Endothelial cell of umbilical vein (primary cell): ENCODE measurements around the gene TFB2M. TPM values are rescaled to one million over a fixed set of nuclear protein-coding genes. Genes with fewer than 3 reads are reported as not detected.

Experiments
- BruUV-seq: library from RNA; stranded (reverse); fragments of 400-500 nt; replicated peaks from 2 replicates; lab custom pipeline; 2021; lab: Mats Ljungman, UMichigan
- CTCF ChIA-PET: fragments of 300-600, 350-600 bp; sonication (Branson Sonifier 250); formaldehyde crosslinking; loops from one replicate; lab custom pipeline; 2021; ENCODE audit warnings: antibody characterized with exemption, inconsistent platforms; lab: Charles Lee
- POLR2A ChIA-PET: fragments of 300-600, 350-600 bp; sonication (Branson Sonifier 250); formaldehyde crosslinking; loops from one replicate; lab custom pipeline; 2021; ENCODE audit warnings: antibody characterized with exemption, inconsistent platforms; lab: Charles Lee
- DNase-seq: peaks from one replicate; pipeline ENCODE4 v3.0.0-alpha.2; 2011; ENCODE audit warnings: low read depth, low spot score
- FAIRE-seq: peaks from 2 replicates; lab custom pipeline; 2011; peaks lifted over from hg19 to GRCh38; lab: Jason Lieb, UNC
- H2AFZ ChIP-seq: 2 replicates; pipeline ENCODE4 v1.6.0; 2012; ENCODE audit warnings: low read depth, low read length, control low read depth, inconsistent platforms
- H3K27ac ChIP-seq: 2 replicates; pipeline ENCODE4 v1.5.1; 2011; ENCODE audit warnings: low read depth, mild to moderate bottlenecking, control low read depth, low read length, moderate library complexity; ENCODE audit not compliant: insufficient read depth
- H3K27me3 ChIP-seq, 2 experiments: 2 replicates each; pipeline versions ENCODE4 v1.6.0 to v1.6.1; 2011; ENCODE audit warnings: low read length in 2 of 2, mixed read lengths in 1 of 2; ENCODE audit not compliant: control insufficient read depth in 2 of 2, insufficient read depth in 2 of 2
- H3K36me3 ChIP-seq, 2 experiments: 2 replicates in 1 of 2; 3 replicates in 1 of 2; pipeline ENCODE4 v1.5.1; 2011; ENCODE audit warnings: low read length in 2 of 2, mild to moderate bottlenecking in 1 of 2, moderate library complexity in 1 of 2; ENCODE audit not compliant: control insufficient read depth in 2 of 2, insufficient read depth in 2 of 2; ENCODE audit errors: extremely low read depth in 1 of 2
- H3K4me1 ChIP-seq: 3 replicates; pipeline ENCODE4 v1.5.1; 2011; ENCODE audit warnings: mild to moderate bottlenecking, low read length; ENCODE audit not compliant: control insufficient read depth, insufficient read depth; ENCODE audit errors: extremely low read depth
- H3K4me2 ChIP-seq: 2 replicates; pipeline ENCODE4 v1.6.1; 2011; ENCODE audit warnings: low read length, control low read depth, mixed read lengths; ENCODE audit not compliant: insufficient read depth
- H3K4me3 ChIP-seq, 3 experiments: fragments of 200-600 bp in 1 of 3; sonication (generic), shearing (Covaris generic) in 1 of 3; replicated peaks in 1 of 3; 2 replicates each; pipeline ENCODE4 v1.5.1; 2011 to 2016; ENCODE audit warnings: control low read depth in 3 of 3, low read length in 3 of 3, mild to moderate bottlenecking in 2 of 3, inconsistent platforms in 1 of 3, low read depth in 1 of 3, moderate library complexity in 1 of 3; ENCODE audit not compliant: insufficient read depth in 1 of 3
- H3K79me2 ChIP-seq: 2 replicates; pipeline ENCODE4 v1.6.0; 2012; ENCODE audit warnings: low read length, inconsistent platforms; ENCODE audit not compliant: control insufficient read depth, insufficient read depth
- H3K9ac ChIP-seq: replicated peaks from 2 replicates; pipeline ENCODE3; 2011; ENCODE audit warnings: low read length, control low read depth; ENCODE audit not compliant: insufficient read depth; ENCODE audit errors: extremely low read depth
- H3K9me1 ChIP-seq: replicated peaks from 3 replicates; pipeline ENCODE4 v1.6.0; 2011; ENCODE audit warnings: mild to moderate bottlenecking, low read length; ENCODE audit not compliant: control insufficient read depth, insufficient read depth; ENCODE audit errors: extremely low read depth
- H3K9me3 ChIP-seq: replicated peaks from 2 replicates; pipeline ENCODE4 v1.5.1; 2012; ENCODE audit warnings: low read length, inconsistent platforms; ENCODE audit not compliant: control insufficient read depth, insufficient read depth
- H4K20me1 ChIP-seq: replicated peaks from 2 replicates; pipeline ENCODE3; 2011; ENCODE audit warnings: mild to moderate bottlenecking, low read length; ENCODE audit not compliant: control insufficient read depth, insufficient read depth; ENCODE audit errors: extremely low read depth
- CTCF ChIP-seq, 2 donors: IDR thresholded peaks; 1 replicate in 1 of 2; 2 replicates in 1 of 2; pipeline ENCODE4 v1.5.1; 2011; ENCODE audit warnings: low read length in 2 of 2, mild to moderate bottlenecking in 2 of 2, moderate library complexity in 2 of 2, control low read depth in 1 of 2, inconsistent platforms in 1 of 2, low read depth in 1 of 2; ENCODE audit not compliant: insufficient read depth in 1 of 2; ENCODE audit errors: extremely low read depth in 1 of 2
- EZH2 ChIP-seq: IDR thresholded peaks from 2 replicates; pipeline ENCODE4 v1.6.1; 2012; ENCODE audit warnings: borderline replicate concordance, low read depth, mild to moderate bottlenecking, moderate library complexity, low read length, inconsistent platforms; ENCODE audit not compliant: severe bottlenecking
- FOS ChIP-seq: IDR thresholded peaks from 2 replicates; pipeline ENCODE4 v1.6.1; 2011; ENCODE audit warnings: mild to moderate bottlenecking, low read length, moderate library complexity, borderline replicate concordance; ENCODE audit not compliant: insufficient read depth
- GATA2 ChIP-seq: IDR thresholded peaks from 2 replicates; pipeline ENCODE4 v1.7.0; 2011; ENCODE audit warnings: low read depth, mild to moderate bottlenecking, moderate library complexity, mixed read lengths, low read length; ENCODE audit not compliant: insufficient read length, insufficient read depth
- MYC ChIP-seq: IDR thresholded peaks from one replicate; pipeline ENCODE4 v1.6.1; 2011; ENCODE audit warnings: mild to moderate bottlenecking, low read depth, low read length
- POLR2A ChIP-seq: IDR thresholded peaks from 2 replicates; pipeline ENCODE4 v1.6.1; 2012; ENCODE audit warnings: low read depth, mild to moderate bottlenecking, control low read depth, low read length
- POLR2AphosphoS5 ChIP-seq: IDR thresholded peaks from 2 replicates; pipeline ENCODE4 v1.6.1; 2012; ENCODE audit warnings: low read depth, mild to moderate bottlenecking, control low read depth, low read length, moderate library complexity; ENCODE audit not compliant: insufficient read depth
- dilution Hi-C: fragments of 300-500 bp; cut with MboI; formaldehyde crosslinking; loops from one replicate; pipeline ENCODE4 v1.15.0; 2019; ENCODE audit warnings: low sequenced_read_pairs; ENCODE audit not compliant: extremely low pct_ligation_motif_present
- intact Hi-C: fragments of 100-400 bp; cut with micrococcal nuclease; formaldehyde crosslinking; loops from one replicate; pipeline ENCODE4 v1.10.0; 2022
- polyA plus RNA-seq, 4 experiments: library from polyadenylated mRNA; depleted of rRNA in 3 of 4; stranded (reverse) in 3 of 4; unstranded in 1 of 4; fragments of >200 nt; gene quantifications; 2 replicates each; pipeline versions ENCODE4 v1.2.1 to v1.2.3, GENCODE V29; 2011 to 2012; ENCODE audit warnings: missing spikeins in 1 of 4
- total RNA-seq: library from RNA; stranded (reverse); gene quantifications from 2 replicates; pipeline ENCODE4 v1.2.3, GENCODE V29; 2021
- TF ChIP-seq, protein P1 (sequence below): IDR thresholded peaks from 2 replicates; pipeline ENCODE4 v1.6.1; 2011; ENCODE audit not compliant: insufficient read depth, insufficient read length

TFB2M gene
- total and polyA plus RNA-seq, 2 donors (not counting 3 experiments of a cell fraction or from before 2014, with no cell fraction given), result 8.4 to 14.8 TPM

GRCh38 chr1:246582301-246583055, 16.4 kb upstream of the TFB2M start:
- Histone ChIP-seq H3K27ac (no peak overlapping the region), H3K4me1 (peaks cover 15% of the 10 kb centered on the region), H3K9me3 (no peaks in the 10 kb centered on the region), H3K36me3 (peaks cover 2 to 3% of the 10 kb centered on the region in 2 experiments), H3K79me2 (peaks cover 45% of the 10 kb centered on the region), H3K4me3 (no peak overlapping the region), H2AFZ (no peak overlapping the region), H3K9ac (no peak overlapping the region), H4K20me1 (no peaks in the 10 kb centered on the region), H3K27me3 (no peaks in the 10 kb centered on the region), H3K4me2 (no peak overlapping the region), H3K9me1 (no peaks in the 10 kb centered on the region)
- DNase-seq (no peak), FAIRE-seq (no peak)
- TF ChIP-seq EZH2 (no peak), POLR2A (no peak), CTCF (IDR thresholded peaks at IDR 0.05; ENCODE audit: extremely low read depth in 1 of 2, insufficient read depth in 1 of 2, low read depth in 1 of 2, low read length in 2 of 2) (no peak), FOS (no peak), MYC (no peak), GATA2 (no peak), POLR2AphosphoS5 (no peak)
- TF ChIP-seq, protein P1, sequence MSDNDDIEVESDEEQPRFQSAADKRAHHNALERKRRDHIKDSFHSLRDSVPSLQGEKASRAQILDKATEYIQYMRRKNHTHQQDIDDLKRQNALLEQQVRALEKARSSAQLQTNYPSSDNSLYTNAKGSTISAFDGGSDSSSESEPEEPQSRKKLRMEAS, result no peak
- no TSS peak for BruUV-seq
- ChIA-PET CTCF (interaction anchor here (1.0 kb wide), 1 partner anchor 26 kb away, joined by 3 read pairs; no protein-coding TSS in a partner anchor), POLR2A (no interaction called here)
- dilution Hi-C loops, result no loop called here
- intact Hi-C loops, result no loop called here
